Calu3 (cell line): ENCODE measurements around the gene HNF1B. TPM values are rescaled to one million over a fixed set of nuclear protein-coding genes. Genes with fewer than 3 reads are reported as not detected.

Experiments used
- Bru-seq: library from RNA; stranded (reverse); fragments of 400-500 nt; gene quantifications from one replicate; lab custom pipeline; 2021; lab: Mats Ljungman, UMichigan
- BruChase-seq, 2 experiments: library from RNA; stranded (reverse); fragments of 400-500 nt; gene quantifications; one replicate each; lab custom pipeline; 2021; lab: Mats Ljungman, UMichigan
- BruUV-seq: library from RNA; stranded (reverse); fragments of 400-500 nt; replicated peaks from 2 replicates; lab custom pipeline; 2021; lab: Mats Ljungman, UMichigan
- CTCF ChIA-PET: fragments of 300-600 bp; sonication (Branson Sonifier 250); formaldehyde crosslinking; loops from one replicate; lab custom pipeline; 2022; ENCODE audit warnings: antibody characterized with exemption; lab: Charles Lee
- DNase-seq: peaks from one replicate; pipeline ENCODE4 v3.0.0; 2022
- H3K27ac Mint-ChIP-seq: one replicate; pipeline ENCODE4 v1.8.0; 2022; ENCODE audit warnings: mixed read lengths; ENCODE audit not compliant: unreplicated experiment
- H3K27me3 Mint-ChIP-seq: one replicate; pipeline ENCODE4 v1.8.0; 2022; ENCODE audit warnings: mixed read lengths; ENCODE audit not compliant: unreplicated experiment
- H3K36me3 Mint-ChIP-seq: one replicate; pipeline ENCODE4 v1.8.0; 2022; ENCODE audit warnings: mild to moderate bottlenecking, moderate library complexity, mixed read lengths; ENCODE audit not compliant: insufficient read depth, unreplicated experiment
- H3K4me1 Mint-ChIP-seq: one replicate; pipeline ENCODE4 v1.8.0; 2022; ENCODE audit warnings: mild to moderate bottlenecking, low read depth, mixed read lengths; ENCODE audit not compliant: unreplicated experiment
- H3K4me3 Mint-ChIP-seq: one replicate; pipeline ENCODE4 v1.8.0; 2022; ENCODE audit warnings: mild to moderate bottlenecking, low read depth, moderate library complexity, mixed read lengths; ENCODE audit not compliant: unreplicated experiment
- H3K9me3 Mint-ChIP-seq: one replicate; pipeline ENCODE4 v1.8.0; 2022; ENCODE audit warnings: low read depth, mixed read lengths; ENCODE audit not compliant: unreplicated experiment
- intact Hi-C: fragments of 100-400 bp; cut with micrococcal nuclease; formaldehyde crosslinking; loops from one replicate; pipeline ENCODE4 v1.10.0; 2022; ENCODE audit not compliant: unreplicated experiment
- long read RNA-seq: library from polyadenylated mRNA; stranded (forward); transcript quantifications from one replicate; pipeline ENCODE4 v2.0.0, GENCODE V29; 2022
- total RNA-seq: library from RNA; stranded (reverse); gene quantifications from 2 replicates; pipeline ENCODE4 v1.2.3, GENCODE V29; 2022
- TF ChIP-seq, protein P1 (sequence below): fragments of 200-600 bp; IDR thresholded peaks from one replicate; pipeline ENCODE4 v1.8.0; 2022; ENCODE audit warnings: antibody characterized with exemption; ENCODE audit not compliant: unreplicated experiment

The HNF1B gene, protein sequence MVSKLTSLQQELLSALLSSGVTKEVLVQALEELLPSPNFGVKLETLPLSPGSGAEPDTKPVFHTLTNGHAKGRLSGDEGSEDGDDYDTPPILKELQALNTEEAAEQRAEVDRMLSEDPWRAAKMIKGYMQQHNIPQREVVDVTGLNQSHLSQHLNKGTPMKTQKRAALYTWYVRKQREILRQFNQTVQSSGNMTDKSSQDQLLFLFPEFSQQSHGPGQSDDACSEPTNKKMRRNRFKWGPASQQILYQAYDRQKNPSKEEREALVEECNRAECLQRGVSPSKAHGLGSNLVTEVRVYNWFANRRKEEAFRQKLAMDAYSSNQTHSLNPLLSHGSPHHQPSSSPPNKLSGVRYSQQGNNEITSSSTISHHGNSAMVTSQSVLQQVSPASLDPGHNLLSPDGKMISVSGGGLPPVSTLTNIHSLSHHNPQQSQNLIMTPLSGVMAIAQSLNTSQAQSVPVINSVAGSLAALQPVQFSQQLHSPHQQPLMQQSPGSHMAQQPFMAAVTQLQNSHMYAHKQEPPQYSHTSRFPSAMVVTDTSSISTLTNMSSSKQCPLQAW
- total RNA-seq (127 and 130 TPM in 2 replicates), Bru-seq, nascent RNA (percentile 97 among the genes with signal in this experiment), BruChase-seq, experiment 1, labeled RNA remaining after a 6-hour chase (percentile 87 among the genes with signal in this experiment), BruChase-seq, experiment 2, labeled RNA remaining after a 2-hour chase (percentile 89 among the genes with signal in this experiment)
- long read RNA-seq, transcript HNF1B-207 (9 exons, 1,971 nt) = minor isoform, 21 of 135 reads
- long read RNA-seq, transcript HNF1B-204 (9 exons, 2,977 nt) = major isoform, 49 of 135 reads
- long read RNA-seq, partial matches to known transcripts = 20 of 135 reads
- long read RNA-seq, other reads (novel, unspliced or antisense) = 44 of 135 reads

DNA sequence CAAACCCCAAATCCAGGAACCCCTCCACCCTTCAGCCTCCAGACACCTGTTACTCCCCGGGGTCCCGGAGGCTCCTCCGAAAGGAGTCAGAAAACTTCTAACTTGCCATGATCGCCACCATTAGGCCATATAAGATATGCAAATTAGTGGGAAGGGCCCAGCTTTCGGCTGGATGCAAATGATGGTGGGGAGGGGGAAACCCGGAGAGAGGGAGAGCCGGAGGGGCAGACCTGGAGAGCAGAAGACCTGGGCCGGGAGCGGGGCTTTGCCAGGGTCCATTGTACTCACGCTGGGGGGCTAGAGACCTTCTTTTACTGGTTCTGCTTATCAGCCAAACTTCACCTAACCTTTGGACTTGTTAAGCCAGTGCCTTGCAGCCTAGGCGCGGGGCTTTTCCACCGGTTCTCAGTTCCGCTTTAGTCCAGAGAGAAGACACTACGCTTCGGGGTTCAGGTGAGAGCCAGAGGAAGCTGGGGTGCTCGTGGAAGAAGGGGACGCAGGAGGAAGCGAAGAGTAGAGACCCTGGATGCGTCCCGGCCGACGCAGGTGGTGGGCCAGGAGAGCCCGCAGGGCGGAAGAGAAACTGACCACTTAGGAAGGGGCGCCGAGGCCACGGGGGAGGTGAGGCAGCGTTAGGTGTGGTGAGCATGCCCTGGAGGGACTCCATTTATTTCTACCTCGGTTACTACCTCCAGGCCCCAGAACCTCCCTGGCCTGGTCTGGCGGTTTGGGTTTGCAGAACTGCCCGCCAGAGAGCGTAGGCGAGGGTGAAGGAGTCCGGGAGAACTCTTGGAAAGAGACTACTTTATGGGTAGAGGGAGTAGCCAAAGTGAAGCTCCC is at the start of gene HNF1B:
HNF1B (minus strand) TSS at position 99 of the 840 bp plus-strand sequence. CDS start 175 bp downstream, outside the sequence.
- Mint-ChIP-seq H3K27me3 (no peaks in the 10 kb centered on the region), H3K4me1 (peaks cover 39% of the 10 kb centered on the region), H3K36me3 (peaks cover 86% of the 10 kb centered on the region), H3K27ac (peak within 1 kb of the TSS; percentile 99), H3K9me3 (no peaks in the 10 kb centered on the region), H3K4me3 (peak within 1 kb of the TSS; percentile 100)
- intact Hi-C loops = loop anchor here (1.0 to 2.0 kb wide), 2 partner anchors 43 to 72 kb away; no protein-coding TSS in a partner anchor
- CTCF ChIA-PET = interaction anchor here (0.6 to 6.0 kb wide), 36 partner anchors 8 to 1129 kb away, joined by 3 to 75 read pairs (median 4); no protein-coding TSS in a partner anchor
- DNase-seq = peak; percentile 97
- no TSS peak for BruUV-seq
- TF ChIP-seq, protein P1, sequence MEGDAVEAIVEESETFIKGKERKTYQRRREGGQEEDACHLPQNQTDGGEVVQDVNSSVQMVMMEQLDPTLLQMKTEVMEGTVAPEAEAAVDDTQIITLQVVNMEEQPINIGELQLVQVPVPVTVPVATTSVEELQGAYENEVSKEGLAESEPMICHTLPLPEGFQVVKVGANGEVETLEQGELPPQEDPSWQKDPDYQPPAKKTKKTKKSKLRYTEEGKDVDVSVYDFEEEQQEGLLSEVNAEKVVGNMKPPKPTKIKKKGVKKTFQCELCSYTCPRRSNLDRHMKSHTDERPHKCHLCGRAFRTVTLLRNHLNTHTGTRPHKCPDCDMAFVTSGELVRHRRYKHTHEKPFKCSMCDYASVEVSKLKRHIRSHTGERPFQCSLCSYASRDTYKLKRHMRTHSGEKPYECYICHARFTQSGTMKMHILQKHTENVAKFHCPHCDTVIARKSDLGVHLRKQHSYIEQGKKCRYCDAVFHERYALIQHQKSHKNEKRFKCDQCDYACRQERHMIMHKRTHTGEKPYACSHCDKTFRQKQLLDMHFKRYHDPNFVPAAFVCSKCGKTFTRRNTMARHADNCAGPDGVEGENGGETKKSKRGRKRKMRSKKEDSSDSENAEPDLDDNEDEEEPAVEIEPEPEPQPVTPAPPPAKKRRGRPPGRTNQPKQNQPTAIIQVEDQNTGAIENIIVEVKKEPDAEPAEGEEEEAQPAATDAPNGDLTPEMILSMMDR = peak; percentile 10

DNA sequence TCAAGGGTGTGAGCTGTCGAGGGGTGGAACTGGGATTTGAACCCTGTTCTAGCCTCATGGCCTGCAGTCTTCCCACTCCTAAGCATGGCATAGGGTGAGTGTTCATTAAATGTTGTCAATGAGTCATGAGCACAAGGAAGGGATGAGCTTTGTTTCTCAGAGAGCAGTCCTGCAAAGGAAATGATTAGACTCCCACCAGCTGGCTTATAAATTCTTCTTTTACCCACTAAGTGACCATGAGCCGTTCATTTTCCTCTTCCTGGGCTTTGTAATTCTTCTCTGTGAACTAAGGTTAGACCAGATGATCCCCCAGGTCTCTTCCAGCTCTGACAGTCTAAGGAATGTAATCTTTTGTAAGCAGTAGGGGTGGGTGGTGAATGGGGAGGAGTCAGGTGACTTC is 47.9 kb upstream of the HNF1B start:
- Mint-ChIP-seq H3K36me3 (no peaks in the 10 kb centered on the region), H3K4me1 (peaks cover 9% of the 10 kb centered on the region), H3K9me3 (peaks cover 3% of the 10 kb centered on the region), H3K4me3 (no peak overlapping the region), H3K27ac (no peak overlapping the region), H3K27me3 (peaks cover 45% of the 10 kb centered on the region)
- no TSS peak for BruUV-seq
- CTCF ChIA-PET = interaction anchor here (0.8 to 3.0 kb wide), 6 partner anchors 22 to 90 kb away, joined by 3 to 13 read pairs (median 8); no protein-coding TSS in a partner anchor
- DNase-seq = no peak
- TF ChIP-seq, protein P1 = no peak
- intact Hi-C loops = no loop called here

DNA sequence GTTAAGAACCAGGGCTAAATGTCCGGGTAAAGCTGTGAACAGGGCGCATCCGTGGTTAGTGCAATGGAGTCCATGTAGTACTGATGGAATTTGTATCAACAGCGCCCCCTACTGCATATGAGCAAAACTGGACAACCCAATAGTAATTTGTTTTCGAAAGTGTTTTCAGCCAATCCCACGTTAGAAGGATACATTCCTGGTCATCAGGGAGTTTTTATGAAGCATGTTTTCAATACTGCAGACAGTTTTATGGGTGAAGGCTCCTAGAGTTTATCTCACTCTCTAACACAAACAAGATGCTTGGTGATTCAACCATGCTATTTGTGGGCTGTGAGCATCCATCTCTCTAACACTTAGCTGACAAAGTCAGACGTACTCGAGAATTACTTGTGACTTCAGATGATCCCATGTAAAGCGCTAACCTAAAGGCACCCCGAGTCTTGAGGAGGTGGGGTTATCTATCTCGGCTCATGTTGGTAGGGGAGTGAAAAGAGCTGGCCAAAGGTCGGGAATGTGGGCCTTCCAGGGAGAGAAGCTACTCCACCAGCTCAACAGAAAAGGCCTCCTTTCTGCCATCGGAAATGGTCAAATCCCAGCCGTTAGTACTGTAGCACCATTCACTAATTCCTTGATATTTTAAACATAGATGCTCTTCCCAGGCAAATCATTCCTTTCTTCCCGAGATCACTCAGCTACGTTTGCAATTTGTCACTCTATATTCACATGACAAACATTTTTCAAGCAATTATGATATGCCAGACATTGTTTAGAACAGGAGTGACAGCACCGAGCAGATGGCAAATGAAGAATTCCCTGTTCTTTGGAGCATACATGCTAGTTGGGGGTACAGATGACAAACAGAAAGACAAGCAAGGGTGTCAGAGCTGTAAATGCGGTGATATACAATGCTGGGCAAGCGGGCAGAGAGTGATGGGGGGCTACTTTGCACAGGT is 46.9 kb upstream of the HNF1B start:
- DNase-seq = peak; percentile 71
- H3K36me3 Mint-ChIP-seq = no peaks in the 10 kb centered on the region
- intact Hi-C loops = no loop called here
- CTCF ChIA-PET = interaction anchor here (0.5 to 3.0 kb wide), 11 partner anchors 12 to 165 kb away, joined by 3 to 17 read pairs (median 5); no protein-coding TSS in a partner anchor
- TF ChIP-seq, protein P1 = peak; percentile 98
- BruUV-seq = no TSS peak
- no peak overlapping the region for H3K4me3 Mint-ChIP-seq
- H3K4me1 Mint-ChIP-seq = peaks cover 19% of the 10 kb centered on the region
- no peak overlapping the region for H3K27ac Mint-ChIP-seq
- H3K9me3 Mint-ChIP-seq = no peaks in the 10 kb centered on the region
- H3K27me3 Mint-ChIP-seq = peaks cover 45% of the 10 kb centered on the region
